ENCODE data around the gene JUNB. TPM values are rescaled to one million over a fixed set of nuclear protein-coding genes. Genes with fewer than 3 reads are reported as not detected.

The JUNB gene
- total RNA-seq, 1 donor from 2014 or later, result 1.5 TPM

GRCh38 chr19:12752056-12752781, 39.1 kb upstream of the JUNB start:
- Histone ChIP-seq H3K36me3 (no peaks in the 10 kb centered on the region), H3K4me2 (no peak overlapping the region), H3F3A (ENCODE audit: low read depth) (peaks cover 19% of the 10 kb centered on the region), H3K27ac (no peak overlapping the region), H4K20me1 (ENCODE audit: low read depth) (no peaks in the 10 kb centered on the region), H3K9me3 (ENCODE audit: low read depth) (no peaks in the 10 kb centered on the region), H3K79me2 (ENCODE audit: low read depth) (no peaks in the 10 kb centered on the region), H3K9ac (no peak overlapping the region), H3K27me3 (peaks cover 57% of the 10 kb centered on the region), H2AFZ (replicated peaks) (no peak overlapping the region), H3K4me1 (peaks cover 8% of the 10 kb centered on the region), H3K4me3 (no peak overlapping the region)
- peaks cover 8% of the 10 kb centered on the region for H3K4me1 Mint-ChIP-seq
- TF ChIP-seq EZH2phosphoT487 (IDR thresholded peaks at IDR 0.05), result no peak
- no peak for TF ChIP-seq CTCF (IDR thresholded peaks at IDR 0.05)
- no peak for TF ChIP-seq EZH2 (IDR thresholded peaks at IDR 0.05)
- DNase-seq (ENCODE audit: low spot score), result no peak
- peaks cover 5% of the 10 kb centered on the region for H3K9me3 Mint-ChIP-seq
- H3K27me3 Mint-ChIP-seq (ENCODE audit: insufficient read depth, low read depth), result peaks cover 46% of the 10 kb centered on the region
- H3K27ac Mint-ChIP-seq, result no peak overlapping the region
- no peak overlapping the region for H3K4me3 Mint-ChIP-seq
- peaks cover 10% of the 10 kb centered on the region for H3K36me3 Mint-ChIP-seq

- H3K4me1 Mint-ChIP-seq, result peaks cover 8% of the 10 kb centered on the region
- H3K9me3 ChIP-seq (ENCODE audit: low read depth), result no peaks in the 10 kb centered on the region
- H3F3A ChIP-seq (ENCODE audit: low read depth), result peaks cover 21% of the 10 kb centered on the region
- H3K4me3 Mint-ChIP-seq, result no peak overlapping the region
- no peak overlapping the region for H3K4me2 ChIP-seq
- no peak overlapping the region for H3K27ac ChIP-seq
- H2AFZ ChIP-seq (replicated peaks), result no peak overlapping the region
- DNase-seq (ENCODE audit: low spot score), result no peak
- H4K20me1 ChIP-seq (ENCODE audit: low read depth), result no peaks in the 10 kb centered on the region
- no peak overlapping the region for H3K4me3 ChIP-seq
- H3K4me1 ChIP-seq, result no peaks in the 10 kb centered on the region
- no peaks in the 10 kb centered on the region for H3K36me3 ChIP-seq
- no peaks in the 10 kb centered on the region for H3K79me2 ChIP-seq (ENCODE audit: low read depth)
- H3K27ac Mint-ChIP-seq, result no peak overlapping the region
- H3K9me3 Mint-ChIP-seq, result no peaks in the 10 kb centered on the region
- H3K36me3 Mint-ChIP-seq, result no peaks in the 10 kb centered on the region
- peaks cover 42% of the 10 kb centered on the region for H3K27me3 Mint-ChIP-seq (ENCODE audit: insufficient read depth, low read depth)
- H3K9ac ChIP-seq, result no peak overlapping the region
- H3K27me3 ChIP-seq, result peaks cover 52% of the 10 kb centered on the region
- TF ChIP-seq EZH2phosphoT487 (IDR thresholded peaks at IDR 0.05) (no peak), EZH2 (IDR thresholded peaks at IDR 0.05) (no peak), CTCF (IDR thresholded peaks at IDR 0.05) (no peak)
These were observed 36.7 kb upstream of the JUNB start for GRCh38 chr19:12754465-12755196.

GRCh38 chr19:12756150-12756883, 35.0 kb upstream of the JUNB start:
- H3K36me3 ChIP-seq, result no peaks in the 10 kb centered on the region
- Mint-ChIP-seq H3K4me1 (peaks cover 8% of the 10 kb centered on the region), H3K36me3 (peaks cover 2% of the 10 kb centered on the region), H3K4me3 (peak overlapping the region; percentile 19), H3K27ac (no peak overlapping the region), H3K9me3 (peaks cover 2% of the 10 kb centered on the region), H3K27me3 (ENCODE audit: insufficient read depth, low read depth) (peaks cover 31% of the 10 kb centered on the region)
- no peaks in the 10 kb centered on the region for H3K4me1 ChIP-seq
- H3K4me2 ChIP-seq, result no peak overlapping the region
- peaks cover 35% of the 10 kb centered on the region for H3K27me3 ChIP-seq
- no peaks in the 10 kb centered on the region for H3K9me3 ChIP-seq (ENCODE audit: low read depth)
- TF ChIP-seq CTCF (IDR thresholded peaks at IDR 0.05) (no peak), EZH2 (IDR thresholded peaks at IDR 0.05) (no peak), EZH2phosphoT487 (IDR thresholded peaks at IDR 0.05) (no peak)
- no peak overlapping the region for H3K9ac ChIP-seq
- no peak overlapping the region for H3K4me3 ChIP-seq
- no peak overlapping the region for H2AFZ ChIP-seq (replicated peaks)
- DNase-seq (ENCODE audit: low spot score), result no peak
- peaks cover 19% of the 10 kb centered on the region for H3F3A ChIP-seq (ENCODE audit: low read depth)
- no peaks in the 10 kb centered on the region for H3K79me2 ChIP-seq (ENCODE audit: low read depth)
- no peak overlapping the region for H3K27ac ChIP-seq
- no peaks in the 10 kb centered on the region for H4K20me1 ChIP-seq (ENCODE audit: low read depth)

Data from neural progenitor cell (in vitro differentiated cells).